Calu3 (cell line): ENCODE results near the gene ILF2. TPM values are rescaled to one million over a fixed set of nuclear protein-coding genes. Genes with fewer than 3 reads are reported as not detected.

Experiments
- BruUV-seq: library from RNA; stranded (reverse); fragments of 400-500 nt; replicated peaks from 2 replicates; lab custom pipeline; 2021; lab: Mats Ljungman, UMichigan
- CTCF ChIA-PET: fragments of 300-600 bp; sonication (Branson Sonifier 250); formaldehyde crosslinking; loops from one replicate; lab custom pipeline; 2022; ENCODE audit warnings: antibody characterized with exemption; lab: Charles Lee
- DNase-seq: peaks from one replicate; pipeline ENCODE4 v3.0.0; 2022
- H3K27ac Mint-ChIP-seq: one replicate; pipeline ENCODE4 v1.8.0; 2022; ENCODE audit warnings: mixed read lengths; ENCODE audit not compliant: unreplicated experiment
- H3K27me3 Mint-ChIP-seq: one replicate; pipeline ENCODE4 v1.8.0; 2022; ENCODE audit warnings: mixed read lengths; ENCODE audit not compliant: unreplicated experiment
- H3K36me3 Mint-ChIP-seq: one replicate; pipeline ENCODE4 v1.8.0; 2022; ENCODE audit warnings: mild to moderate bottlenecking, moderate library complexity, mixed read lengths; ENCODE audit not compliant: insufficient read depth, unreplicated experiment
- H3K4me1 Mint-ChIP-seq: one replicate; pipeline ENCODE4 v1.8.0; 2022; ENCODE audit warnings: mild to moderate bottlenecking, low read depth, mixed read lengths; ENCODE audit not compliant: unreplicated experiment
- H3K4me3 Mint-ChIP-seq: one replicate; pipeline ENCODE4 v1.8.0; 2022; ENCODE audit warnings: mild to moderate bottlenecking, low read depth, moderate library complexity, mixed read lengths; ENCODE audit not compliant: unreplicated experiment
- H3K9me3 Mint-ChIP-seq: one replicate; pipeline ENCODE4 v1.8.0; 2022; ENCODE audit warnings: low read depth, mixed read lengths; ENCODE audit not compliant: unreplicated experiment
- intact Hi-C: fragments of 100-400 bp; cut with micrococcal nuclease; formaldehyde crosslinking; loops from one replicate; pipeline ENCODE4 v1.10.0; 2022; ENCODE audit not compliant: unreplicated experiment
- total RNA-seq: library from RNA; stranded (reverse); gene quantifications from 2 replicates; pipeline ENCODE4 v1.2.3, GENCODE V29; 2022
- TF ChIP-seq, protein P1 (sequence below): fragments of 200-600 bp; IDR thresholded peaks from one replicate; pipeline ENCODE4 v1.8.0; 2022; ENCODE audit warnings: antibody characterized with exemption; ENCODE audit not compliant: unreplicated experiment

Gene ILF2
- total RNA-seq, 1 experiment from 2014 or later: 292 TPM

GRCh38 chr1:153683854-153684253 lies 13.1 kb upstream of the ILF2 start:
- H3K27ac Mint-ChIP-seq: no peak overlapping the region
- DNase-seq: no peak
- peaks cover 18% of the 10 kb centered on the region for H3K4me1 Mint-ChIP-seq
- BruUV-seq: no TSS peak
- H3K36me3 Mint-ChIP-seq: peaks cover 9% of the 10 kb centered on the region
- TF ChIP-seq, protein P1, sequence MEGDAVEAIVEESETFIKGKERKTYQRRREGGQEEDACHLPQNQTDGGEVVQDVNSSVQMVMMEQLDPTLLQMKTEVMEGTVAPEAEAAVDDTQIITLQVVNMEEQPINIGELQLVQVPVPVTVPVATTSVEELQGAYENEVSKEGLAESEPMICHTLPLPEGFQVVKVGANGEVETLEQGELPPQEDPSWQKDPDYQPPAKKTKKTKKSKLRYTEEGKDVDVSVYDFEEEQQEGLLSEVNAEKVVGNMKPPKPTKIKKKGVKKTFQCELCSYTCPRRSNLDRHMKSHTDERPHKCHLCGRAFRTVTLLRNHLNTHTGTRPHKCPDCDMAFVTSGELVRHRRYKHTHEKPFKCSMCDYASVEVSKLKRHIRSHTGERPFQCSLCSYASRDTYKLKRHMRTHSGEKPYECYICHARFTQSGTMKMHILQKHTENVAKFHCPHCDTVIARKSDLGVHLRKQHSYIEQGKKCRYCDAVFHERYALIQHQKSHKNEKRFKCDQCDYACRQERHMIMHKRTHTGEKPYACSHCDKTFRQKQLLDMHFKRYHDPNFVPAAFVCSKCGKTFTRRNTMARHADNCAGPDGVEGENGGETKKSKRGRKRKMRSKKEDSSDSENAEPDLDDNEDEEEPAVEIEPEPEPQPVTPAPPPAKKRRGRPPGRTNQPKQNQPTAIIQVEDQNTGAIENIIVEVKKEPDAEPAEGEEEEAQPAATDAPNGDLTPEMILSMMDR: no peak
- H3K27me3 Mint-ChIP-seq: peaks cover 94% of the 10 kb centered on the region
- H3K9me3 Mint-ChIP-seq: no peaks in the 10 kb centered on the region
- intact Hi-C loops: no loop called here
- CTCF ChIA-PET: no interaction called here
- no peak overlapping the region for H3K4me3 Mint-ChIP-seq

DNA sequence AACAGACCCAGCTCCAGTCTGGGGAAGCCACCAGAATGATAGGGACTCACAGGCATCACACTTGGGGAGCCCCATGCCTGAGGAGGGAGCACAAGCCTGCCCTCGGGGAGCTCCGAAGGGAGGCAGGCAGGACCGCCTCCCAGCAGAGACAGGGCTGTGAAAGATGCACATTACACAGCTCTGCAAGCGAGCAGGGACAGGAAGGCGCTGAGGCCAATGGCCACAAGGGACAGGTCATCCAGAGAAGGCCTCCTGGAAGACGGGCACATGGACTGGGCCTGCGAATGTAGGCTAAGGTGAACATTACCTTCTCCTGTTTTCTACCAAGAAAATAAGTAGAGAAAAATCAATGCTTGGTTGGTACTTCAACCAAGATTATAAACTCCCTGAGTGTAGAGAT lies 11.9 kb upstream of the ILF2 start:
- Mint-ChIP-seq H3K27me3 (peaks cover 94% of the 10 kb centered on the region), H3K36me3 (peaks cover 17% of the 10 kb centered on the region), H3K9me3 (no peaks in the 10 kb centered on the region), H3K27ac (no peak overlapping the region), H3K4me3 (no peak overlapping the region), H3K4me1 (peaks cover 29% of the 10 kb centered on the region)
- TF ChIP-seq, protein P1: no peak
- CTCF ChIA-PET: interaction anchor here (1.0 kb wide), 1 partner anchor 26 kb away, joined by 3 read pairs; no protein-coding TSS in a partner anchor
- no TSS peak for BruUV-seq
- intact Hi-C loops: no loop called here
- no peak for DNase-seq

DNA sequence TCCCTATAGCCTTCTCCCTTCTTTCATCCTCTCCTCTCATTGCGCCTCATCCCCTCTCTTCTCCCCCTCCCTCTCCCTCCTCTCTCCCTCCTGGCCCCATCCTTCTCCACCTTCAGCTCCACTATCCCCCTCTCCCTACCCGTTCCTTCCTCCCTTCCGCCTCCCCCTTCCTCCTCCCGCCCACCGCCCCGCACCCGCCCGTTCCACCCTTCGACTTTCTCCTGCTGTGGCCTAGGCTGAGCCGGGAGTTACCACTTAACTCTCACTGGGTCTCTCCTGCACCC lies 9.3 kb upstream of the ILF2 start:
- peak overlapping the region; percentile 71 for H3K4me3 Mint-ChIP-seq
- H3K27ac Mint-ChIP-seq: no peak overlapping the region
- H3K36me3 Mint-ChIP-seq: peaks cover 17% of the 10 kb centered on the region
- H3K4me1 Mint-ChIP-seq: peaks cover 33% of the 10 kb centered on the region
- no TSS peak for BruUV-seq
- CTCF ChIA-PET: no interaction called here
- no peaks in the 10 kb centered on the region for H3K9me3 Mint-ChIP-seq
- intact Hi-C loops: no loop called here
- TF ChIP-seq, protein P1: no peak
- peaks cover 83% of the 10 kb centered on the region for H3K27me3 Mint-ChIP-seq
- DNase-seq: no peak

- DNase-seq: peak; percentile 28
- CTCF ChIA-PET: interaction anchor here (0.9 kb wide), 1 partner anchor 307 kb away, joined by 3 read pairs; the partner anchor contains the start of gene RAB13
- H3K27me3 Mint-ChIP-seq: peaks cover 77% of the 10 kb centered on the region
- no TSS peak for BruUV-seq
- intact Hi-C loops: loop anchor here (5.0 kb wide), 1 partner anchor 308 kb away; the partner anchor contains the start of gene RAB13
- peak overlapping the region; percentile 71 for H3K4me3 Mint-ChIP-seq
- no peak overlapping the region for H3K27ac Mint-ChIP-seq
- peaks cover 17% of the 10 kb centered on the region for H3K36me3 Mint-ChIP-seq
- no peaks in the 10 kb centered on the region for H3K9me3 Mint-ChIP-seq
- TF ChIP-seq, protein P1: peak; percentile 47
- peaks cover 33% of the 10 kb centered on the region for H3K4me1 Mint-ChIP-seq
These were observed 8.7 kb upstream of the ILF2 start for GRCh38 chr1:153679337-153680119.
